GM18498 (cell line): Measurements from ENCODE around the gene BFSP2.

Experiments used
- ATAC-seq: cut with Tn5 transposase; IDR thresholded peaks from one replicate; pipeline ENCODE4 v1.9.1; 2021; ENCODE audit warnings: mild to moderate bottlenecking, moderate library complexity; ENCODE audit not compliant: unreplicated experiment

The BFSP2 gene

GRCh38 chr3:133413161-133414020, 13.5 kb downstream of the BFSP2 start:
- no peak for ATAC-seq

DNA sequence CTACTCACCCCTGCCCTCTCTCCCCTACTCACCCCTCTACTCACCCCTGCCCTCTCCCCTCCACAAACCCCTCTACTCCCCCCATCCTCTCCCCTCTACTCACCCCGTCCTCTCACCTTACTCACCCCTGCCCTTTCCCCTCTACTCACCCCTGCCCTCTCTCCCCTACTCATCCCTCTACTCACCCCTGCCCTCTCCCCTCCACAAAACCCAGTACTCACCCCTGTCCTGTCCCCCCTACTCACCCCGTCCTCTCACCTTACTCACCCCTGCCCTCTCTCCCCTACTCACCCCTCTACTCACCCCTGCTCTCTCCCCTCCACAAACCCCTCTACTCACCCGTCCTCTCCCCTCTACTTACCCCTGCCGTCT, 14.2 kb downstream of the BFSP2 start:
- ATAC-seq, result no peak

GRCh38 chr3:133418361-133418760, 18.5 kb downstream of the BFSP2 start:
- ATAC-seq, result no peak

- ATAC-seq, result no peak
Measured at GRCh38 chr3:133419151-133419909, 19.5 kb downstream of the BFSP2 start.

- peak; percentile 67 for ATAC-seq
Measured at GRCh38 chr3:133424937-133425869, 25.3 kb downstream of the BFSP2 start.

DNA sequence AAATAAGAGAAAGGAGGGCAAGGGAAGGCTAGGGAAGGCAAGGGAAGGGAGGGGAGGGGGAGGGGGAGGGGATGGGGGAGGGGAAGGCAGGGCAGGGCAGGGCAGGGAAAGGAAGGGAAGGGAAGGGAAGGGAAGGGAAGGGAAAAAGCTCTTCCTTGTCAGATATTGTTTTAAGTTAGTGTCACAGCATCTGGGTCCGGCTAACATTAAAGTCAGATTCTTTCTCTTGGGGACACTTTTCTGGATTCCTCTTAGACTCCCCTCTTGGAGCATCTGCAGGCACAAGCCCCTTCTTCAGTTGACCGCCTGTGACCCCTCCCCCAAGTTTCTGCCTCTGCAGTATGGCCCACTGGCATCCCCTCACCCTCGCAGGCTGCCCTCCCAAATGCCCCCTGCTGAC, 26.0 kb downstream of the BFSP2 start:
- no peak for ATAC-seq

- no peak for ATAC-seq
Measured at GRCh38 chr3:133426721-133427120, 26.9 kb downstream of the BFSP2 start.

GRCh38 chr3:133428552-133428951, 28.7 kb downstream of the BFSP2 start:
- no peak for ATAC-seq

DNA sequence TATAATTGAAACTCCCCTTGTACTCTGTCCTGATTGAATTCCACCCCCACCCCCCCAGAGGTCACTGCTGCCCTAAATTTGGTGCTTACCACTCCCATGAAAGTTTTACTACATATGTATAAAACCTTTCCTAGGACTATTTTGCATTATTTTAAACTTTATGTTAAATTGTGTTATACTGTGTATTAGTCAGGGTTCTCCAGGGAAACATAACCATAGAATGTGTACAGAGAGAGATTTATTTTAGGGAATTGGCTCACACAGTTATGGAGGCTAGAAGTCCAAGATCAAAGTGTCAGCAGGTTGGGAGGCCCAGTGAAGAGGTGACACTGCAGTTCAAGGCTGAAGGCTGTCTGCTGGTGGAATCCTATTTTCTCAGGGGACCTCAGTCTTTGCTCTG, 29.2 kb downstream of the BFSP2 start:
- no peak for ATAC-seq

- ATAC-seq, result no peak
Measured at GRCh38 chr3:133439563-133439962, 39.7 kb downstream of the BFSP2 start.

DNA sequence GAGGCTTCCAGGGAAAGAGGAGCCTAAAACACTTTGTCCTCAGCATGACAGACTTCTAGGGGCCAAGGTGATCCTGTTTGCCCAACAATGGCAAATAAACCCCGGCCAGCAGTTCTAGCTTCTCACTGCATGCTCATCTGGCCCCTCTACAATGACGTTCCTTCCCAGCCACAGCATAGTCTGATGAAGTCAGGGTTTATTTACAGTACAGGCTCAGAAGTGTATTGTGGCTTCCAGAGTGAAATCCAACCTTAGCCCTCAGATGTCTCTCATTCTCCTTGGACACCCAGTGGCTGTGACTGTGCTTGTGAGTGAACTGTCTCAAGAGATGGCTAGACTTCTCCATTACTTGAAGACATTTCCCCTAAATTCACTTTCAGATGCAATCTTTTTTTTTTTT, 40.8 kb downstream of the BFSP2 start:
- no peak for ATAC-seq

DNA sequence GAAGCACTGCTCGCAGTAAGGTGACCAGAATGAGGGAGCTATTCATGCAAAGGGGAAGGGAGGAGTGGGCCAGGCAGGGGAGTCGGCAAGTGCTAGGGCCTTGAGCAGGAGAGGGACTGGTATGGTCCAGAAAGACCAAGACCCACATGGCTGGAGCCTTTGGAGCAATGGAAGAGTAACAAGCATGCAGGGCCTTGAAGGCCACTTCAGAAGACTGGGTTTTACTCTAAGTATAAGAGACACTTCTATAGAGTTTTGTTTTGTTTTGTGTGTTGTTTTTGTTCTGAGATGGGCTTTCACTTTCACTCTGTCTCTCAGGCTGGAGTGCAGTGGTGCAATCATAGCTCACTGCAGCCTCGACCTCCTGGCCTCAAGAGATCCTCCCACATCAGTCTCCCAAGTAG, 42.0 kb downstream of the BFSP2 start:
- ATAC-seq, result peak; percentile 77

DNA sequence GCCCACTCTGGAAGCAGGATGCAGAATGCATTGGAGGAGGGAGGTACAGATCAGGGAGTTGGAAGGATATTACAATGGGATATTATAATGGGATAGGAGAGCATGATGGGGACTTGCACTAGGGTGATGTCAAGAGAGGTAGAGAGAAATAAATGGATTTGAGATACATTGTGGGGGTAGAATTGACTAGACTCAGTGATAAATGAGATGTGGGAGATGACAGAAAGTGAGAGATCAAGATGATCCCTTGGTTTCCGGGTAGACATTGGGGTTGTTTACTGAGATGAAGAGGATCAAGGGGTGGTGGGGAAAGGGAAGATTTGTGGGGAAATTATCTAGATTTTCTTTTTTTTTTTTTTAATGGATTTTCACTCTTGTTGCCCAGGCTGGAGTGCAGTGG, 42.7 kb downstream of the BFSP2 start:
- ATAC-seq, result no peak

GRCh38 chr3:133443649-133444422, 44.0 kb downstream of the BFSP2 start:
- no peak for ATAC-seq

- ATAC-seq, result no peak
Measured at GRCh38 chr3:133444423-133444774, 44.5 kb downstream of the BFSP2 start.

GRCh38 chr3:133445108-133445507, 45.3 kb downstream of the BFSP2 start:
- no peak for ATAC-seq

DNA sequence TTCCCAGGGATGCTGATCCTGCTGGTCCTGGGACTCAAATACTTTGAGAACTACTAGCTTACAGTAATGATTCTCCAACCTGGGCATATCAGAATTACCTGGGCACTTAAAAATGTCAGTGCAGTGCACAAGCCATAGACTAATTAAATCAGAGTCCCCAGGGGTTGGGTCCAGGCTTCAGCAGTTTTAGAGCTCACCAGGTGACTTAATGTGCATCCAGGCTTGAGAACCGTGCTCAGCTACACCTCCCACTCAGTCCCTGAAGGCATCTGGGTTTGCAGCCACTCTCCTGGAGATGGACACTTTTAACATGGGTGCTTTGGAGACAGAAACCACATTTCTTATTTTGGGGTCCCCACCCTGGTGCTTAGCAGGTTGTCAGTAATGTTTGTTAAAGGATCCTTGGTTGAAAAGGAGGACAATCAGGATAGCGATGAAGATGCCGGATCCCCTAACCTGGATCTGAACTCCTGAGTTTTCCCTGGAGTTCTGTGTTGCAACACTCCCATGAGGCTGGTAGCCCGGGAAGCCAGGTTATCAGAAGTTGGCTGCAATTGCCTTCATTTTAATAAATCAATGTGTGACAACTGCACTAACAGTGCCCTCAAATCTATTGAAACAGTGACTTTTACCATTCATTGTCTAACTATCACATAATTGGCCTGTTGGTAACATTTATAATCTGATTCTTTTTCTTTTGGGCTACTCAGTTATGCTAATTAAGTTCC, 48.1 kb downstream of the BFSP2 start:
- ATAC-seq, result peak; percentile 0

GRCh38 chr3:133448478-133449122, 48.7 kb downstream of the BFSP2 start:
- peak; percentile 92 for ATAC-seq

- no peak for ATAC-seq
Measured at GRCh38 chr3:133451309-133451708, 51.5 kb downstream of the BFSP2 start.
